Sigmoid colon (tissue), 4 donors: ENCODE measurements around the gene CEP128.

Source experiments
- POLR2AphosphoS5 ChIP-seq, 4 donors: sonication (generic); formaldehyde crosslinking; IDR thresholded peaks; one replicate each; pipeline ENCODE4 v1.6.1; 2017; ENCODE audit warnings: antibody characterized with exemption in 4 of 4
- TF ChIP-seq, protein P1 (sequence below), 4 experiments: fragments of 450-650 bp in 3 of 4; fragments of 200-600 bp in 1 of 4; IDR thresholded peaks; one replicate each; pipeline ENCODE4 v1.5.1; 2016 to 2019; ENCODE audit warnings: antibody characterized with exemption in 4 of 4, mild to moderate bottlenecking in 3 of 4, moderate library complexity in 2 of 4

DNA sequence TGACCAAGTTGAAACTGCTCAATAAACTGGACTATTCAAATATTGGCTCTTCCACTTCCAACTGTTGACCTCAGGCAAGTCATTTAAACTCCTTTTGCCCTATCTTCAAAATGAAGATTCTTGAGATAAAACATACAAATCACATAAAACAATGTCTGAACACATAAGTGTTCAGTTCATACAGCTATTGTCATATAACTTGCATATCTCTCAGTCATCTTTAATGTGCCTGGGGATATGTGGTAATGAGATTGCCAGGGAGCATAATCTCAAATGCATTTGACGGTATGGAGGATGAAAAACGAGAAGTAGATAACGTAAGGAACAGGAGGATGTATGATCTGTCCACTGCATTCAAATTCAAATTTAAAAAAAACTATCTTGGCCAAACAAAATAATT, 493.3 kb downstream of the CEP128 start:
- TF ChIP-seq POLR2AphosphoS5 (IDR thresholded peaks at IDR 0.05): no peak
- TF ChIP-seq, protein P1, sequence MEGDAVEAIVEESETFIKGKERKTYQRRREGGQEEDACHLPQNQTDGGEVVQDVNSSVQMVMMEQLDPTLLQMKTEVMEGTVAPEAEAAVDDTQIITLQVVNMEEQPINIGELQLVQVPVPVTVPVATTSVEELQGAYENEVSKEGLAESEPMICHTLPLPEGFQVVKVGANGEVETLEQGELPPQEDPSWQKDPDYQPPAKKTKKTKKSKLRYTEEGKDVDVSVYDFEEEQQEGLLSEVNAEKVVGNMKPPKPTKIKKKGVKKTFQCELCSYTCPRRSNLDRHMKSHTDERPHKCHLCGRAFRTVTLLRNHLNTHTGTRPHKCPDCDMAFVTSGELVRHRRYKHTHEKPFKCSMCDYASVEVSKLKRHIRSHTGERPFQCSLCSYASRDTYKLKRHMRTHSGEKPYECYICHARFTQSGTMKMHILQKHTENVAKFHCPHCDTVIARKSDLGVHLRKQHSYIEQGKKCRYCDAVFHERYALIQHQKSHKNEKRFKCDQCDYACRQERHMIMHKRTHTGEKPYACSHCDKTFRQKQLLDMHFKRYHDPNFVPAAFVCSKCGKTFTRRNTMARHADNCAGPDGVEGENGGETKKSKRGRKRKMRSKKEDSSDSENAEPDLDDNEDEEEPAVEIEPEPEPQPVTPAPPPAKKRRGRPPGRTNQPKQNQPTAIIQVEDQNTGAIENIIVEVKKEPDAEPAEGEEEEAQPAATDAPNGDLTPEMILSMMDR (IDR thresholded peaks at IDR 0.05): no peak
